Aorta (tissue), 5 donors: ENCODE results near the gene LRRC32. TPM values are rescaled to one million over a fixed set of nuclear protein-coding genes. Genes with fewer than 3 reads are reported as not detected.

Experiments
- ATAC-seq: fragments of 200-7000 bp; cut with Tn5 transposase; one replicate; pipeline ENCODE4 v1.9.1; 2022; ENCODE audit warnings: moderate library complexity; ENCODE audit not compliant: low FRiP score
- DNase-seq, 2 donors: peaks; one replicate each; pipeline ENCODE4 v3.0.0-alpha.2; 2020
- H3K27ac ChIP-seq, 2 donors: one replicate each; pipeline ENCODE4 v1.5.1; 2013; ENCODE audit warnings: low read length in 2 of 2, mild to moderate bottlenecking in 2 of 2, moderate library complexity in 2 of 2, control low read depth in 1 of 2, inconsistent platforms in 1 of 2, low read depth in 1 of 2
- H3K27me3 ChIP-seq, 2 donors: one replicate each; pipeline ENCODE4 v1.6.1; 2013; ENCODE audit warnings: control low read depth in 1 of 2, low read length in 1 of 2, mild to moderate bottlenecking in 1 of 2, moderate library complexity in 1 of 2; ENCODE audit not compliant: insufficient read depth in 2 of 2, control insufficient read depth in 1 of 2
- H3K36me3 ChIP-seq, 2 donors: one replicate each; pipeline ENCODE4 v1.6.1; 2013; ENCODE audit warnings: control low read depth in 1 of 2, low read length in 1 of 2, mild to moderate bottlenecking in 1 of 2; ENCODE audit not compliant: insufficient read depth in 2 of 2, control insufficient read depth in 1 of 2
- H3K4me1 ChIP-seq, 2 donors: one replicate each; pipeline ENCODE4 v1.6.1; 2013; ENCODE audit warnings: low read length in 2 of 2, control low read depth in 1 of 2, mild to moderate bottlenecking in 1 of 2, moderate library complexity in 1 of 2; ENCODE audit not compliant: insufficient read depth in 2 of 2, control insufficient read depth in 1 of 2
- H3K4me3 ChIP-seq, 2 donors: one replicate each; pipeline ENCODE4 v1.5.1; 2013; ENCODE audit warnings: low read length in 2 of 2, control low read depth in 1 of 2, mild to moderate bottlenecking in 1 of 2
- H3K9me3 ChIP-seq: one replicate; pipeline ENCODE4 v1.6.1; 2013; ENCODE audit warnings: mild to moderate bottlenecking, low read length; ENCODE audit not compliant: control insufficient read depth
- WGBS, 2 donors: extraction: QIAGEN DNeasy Blood & Tissue Kit; methylation state at CpG; one replicate each; pipeline ENCODE4 v1.1.7; 2013; 5-methylcytosine and 5-hydroxymethylcytosine counted together
- intact Hi-C, 2 donors: fragments of 100-400 bp; cut with DNase I; formaldehyde crosslinking; loops; one replicate each; pipeline versions ENCODE4 v1.14.2 to v1.15.0; 2022
- polyA plus RNA-seq, 2 donors: library from polyadenylated mRNA; stranded (reverse); fragments of 200-250 nt; gene quantifications; one replicate each; pipeline ENCODE4 v1.2.3, GENCODE V29; 2013
- total RNA-seq, 2 donors: library from RNA; stranded (reverse); fragmentation: NEBNext Ultra II Directional; extraction: Animal tissue kit (Norgen Biotek cat#: 25700); gene quantifications; one replicate each; pipeline ENCODE4 v1.2.1, GENCODE V29; 2021
- donor health status: healthy with polysubstance abuse.
- donor health status: Bipolar disorder and iron deficiency.
- donor health status: DM: no; HTN: no; CAD: no.
- donor health status: DM: no; HTN: no; CAD: no.
- donor health status: DM: yes; HTN: yes; CAD: no.

The LRRC32 gene
- total and polyA plus RNA-seq, 4 donors = 38.8 to 174 (median 125) TPM

DNA sequence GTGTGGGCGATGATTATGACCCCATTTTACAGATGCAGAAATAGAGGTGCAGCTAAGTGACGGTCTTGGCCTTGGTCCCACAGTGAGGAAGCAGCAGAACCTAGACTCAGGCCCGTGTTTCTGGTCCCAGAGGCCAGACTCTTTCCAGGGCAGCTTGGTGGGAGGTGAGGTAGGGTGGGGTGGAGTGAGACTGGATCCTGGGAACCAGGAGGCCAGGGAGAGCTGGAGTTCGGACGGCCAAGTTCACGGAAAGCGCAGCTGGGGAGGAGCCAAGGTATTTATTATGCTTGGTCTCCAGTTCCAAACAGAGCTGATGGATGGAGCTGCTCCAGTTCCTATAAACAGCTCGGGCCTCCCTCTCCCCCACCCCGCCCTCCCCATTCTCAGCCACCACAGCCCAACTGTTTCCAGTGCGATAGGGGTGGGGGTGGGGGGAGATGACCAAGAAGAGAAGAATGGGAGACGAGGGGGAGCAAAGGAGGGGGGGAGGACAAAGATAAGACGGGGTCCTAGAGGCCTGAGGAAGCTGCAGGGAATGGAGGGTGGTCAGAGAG, 16.2 kb downstream of the LRRC32 start:
- peak overlapping the region; percentile 69 to 93 for H3K27ac ChIP-seq
- 4 to 5% methylated on average over 9 to 12 of the region's 12 CpGs for WGBS, 2 donors
- no peak overlapping the region for H3K4me3 ChIP-seq
- DNase-seq (peak; percentile 88 to 92), ATAC-seq (peak; percentile 87)
- peaks cover 0 to 2% of the 10 kb centered on the region in 2 donors for H3K4me1 ChIP-seq
- intact Hi-C loops = loop anchor here in 1 of 2 donors (5.0 kb wide), 1 partner anchor 37 kb away; no protein-coding TSS in a partner anchor
- H3K27me3 ChIP-seq = no peaks in the 10 kb centered on the region
- H3K9me3 ChIP-seq = no peaks in the 10 kb centered on the region
- H3K36me3 ChIP-seq = no peaks in the 10 kb centered on the region

DNA sequence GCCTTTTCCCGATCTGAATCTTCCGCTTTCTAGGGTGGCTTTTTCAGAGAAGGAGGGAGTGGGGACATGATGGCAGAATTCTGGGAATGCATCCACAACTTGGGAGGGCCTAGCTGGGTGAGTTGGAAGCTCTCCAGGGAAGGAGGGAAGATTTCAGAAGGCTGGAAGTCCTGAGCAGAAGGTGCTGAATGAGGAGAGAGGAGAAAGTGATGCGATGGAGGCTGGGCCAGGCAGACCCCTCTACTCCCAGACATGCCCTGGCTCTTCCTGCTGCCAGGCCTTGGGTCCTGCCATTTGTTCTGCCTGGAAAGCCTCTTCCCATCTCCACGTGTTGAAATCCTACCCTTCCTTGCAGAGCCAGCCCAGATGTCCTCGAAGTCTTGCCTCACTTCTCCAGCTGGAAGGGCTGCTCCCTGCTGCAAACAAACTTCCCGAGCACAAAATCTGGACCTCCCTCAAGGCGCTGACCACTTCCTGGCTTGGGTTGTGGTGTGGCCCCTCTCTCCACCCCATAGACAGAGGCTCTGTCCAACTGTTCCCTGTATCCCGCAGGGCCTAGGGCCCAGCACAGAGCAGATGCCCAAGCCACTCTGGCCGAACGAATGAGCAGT, 16.8 kb downstream of the LRRC32 start:
- Histone ChIP-seq H3K9me3 (no peaks in the 10 kb centered on the region), H3K4me3 (no peak overlapping the region), H3K27me3 (no peaks in the 10 kb centered on the region), H3K27ac (peak overlapping the region in 1 of 2 donors; percentile 93), H3K4me1 (peaks cover 2 to 3% of the 10 kb centered on the region in 2 donors), H3K36me3 (no peaks in the 10 kb centered on the region)
- intact Hi-C loops = loop anchor here (2.0 to 5.0 kb wide), 2 partner anchors 36 to 39 kb away; no protein-coding TSS in a partner anchor
- 6 to 9% methylated on average over 10 of the region's 10 CpGs for WGBS, 2 donors
- ATAC-seq = peak; percentile 66
- DNase-seq = peak; percentile 75 to 77

DNA sequence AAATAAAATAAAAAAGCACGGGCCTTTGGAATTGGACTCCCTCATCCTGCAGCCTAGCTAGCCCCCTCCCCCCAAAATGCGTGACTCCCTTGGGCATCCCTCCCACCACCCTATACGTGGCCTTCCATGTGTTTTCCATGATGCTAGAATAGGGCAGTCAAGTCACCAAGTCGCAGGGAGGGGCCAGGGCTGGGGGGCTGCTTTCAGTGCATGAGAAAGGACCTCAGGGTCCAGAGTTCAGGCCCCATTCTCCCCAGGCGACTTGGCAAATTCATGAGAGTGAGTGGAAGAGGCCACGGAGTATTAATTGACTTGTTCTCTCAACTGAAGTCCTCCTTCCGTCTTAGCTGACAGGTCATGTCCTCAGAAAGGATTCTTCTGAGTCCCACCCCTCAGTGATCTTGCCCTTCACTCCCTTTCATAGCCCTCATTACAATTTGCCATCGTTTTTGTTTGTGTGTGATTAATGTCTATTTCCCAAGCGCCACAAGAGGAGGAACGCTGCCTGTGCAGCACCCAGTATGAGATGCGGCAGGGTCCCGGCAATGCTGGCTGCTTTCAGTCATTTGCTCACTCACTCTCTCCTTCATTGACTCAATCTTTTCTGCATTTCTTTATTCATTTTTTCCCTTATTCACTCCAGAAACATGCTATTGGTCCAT, 17.4 kb downstream of the LRRC32 start:
- no peaks in the 10 kb centered on the region for H3K9me3 ChIP-seq
- ATAC-seq (no peak), DNase-seq (peak in 1 of 2 donors; percentile 74)
- no peak overlapping the region for H3K4me3 ChIP-seq
- peaks cover 2 to 6% of the 10 kb centered on the region in 2 donors for H3K4me1 ChIP-seq
- intact Hi-C loops = loop anchor here (2.0 to 5.0 kb wide), 2 partner anchors 36 to 38 kb away; no protein-coding TSS in a partner anchor
- H3K36me3 ChIP-seq = no peaks in the 10 kb centered on the region
- H3K27me3 ChIP-seq = no peaks in the 10 kb centered on the region
- WGBS, 2 donors = 33 to 43% methylated on average over 12 of the region's 12 CpGs
- peak overlapping the region in 1 of 2 donors; percentile 93 for H3K27ac ChIP-seq

DNA sequence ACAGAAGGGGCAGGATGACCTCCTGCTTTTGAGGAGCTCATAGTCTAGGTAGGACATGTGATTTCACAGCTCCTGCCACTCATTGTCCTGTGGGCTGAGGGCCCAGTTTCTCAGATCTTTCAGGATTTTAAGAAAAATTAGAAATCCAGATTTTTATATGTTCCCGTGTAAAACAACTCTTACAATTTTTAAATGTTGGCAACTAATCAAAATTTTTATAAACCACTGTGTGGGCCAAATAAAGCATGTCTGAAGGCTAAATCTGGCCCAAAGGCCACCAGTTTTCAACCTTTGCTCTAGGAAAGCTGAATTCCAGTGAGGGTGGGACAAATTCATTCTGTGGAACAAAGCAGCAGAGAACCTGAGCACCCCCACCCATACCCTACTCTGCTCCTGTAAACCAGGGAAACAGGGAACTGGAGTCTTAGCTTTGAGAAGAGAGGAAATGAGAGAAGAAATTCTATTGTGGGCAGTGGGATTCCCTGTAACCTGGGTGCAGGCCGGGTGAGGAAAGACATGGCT, 20.6 kb downstream of the LRRC32 start:
- Histone ChIP-seq H3K4me1 (peaks cover 2 to 6% of the 10 kb centered on the region in 2 donors), H3K4me3 (no peak overlapping the region), H3K27ac (peak overlapping the region in 1 of 2 donors; percentile 86), H3K27me3 (no peaks in the 10 kb centered on the region), H3K9me3 (no peaks in the 10 kb centered on the region), H3K36me3 (no peaks in the 10 kb centered on the region)
- WGBS, 2 donors = 18 to 25% methylated on average over 2 of the region's 2 CpGs
- ATAC-seq (no peak), DNase-seq (no peak)
- intact Hi-C loops = loop anchor here in 1 of 2 donors (5.0 kb wide), 1 partner anchor 33 kb away; no protein-coding TSS in a partner anchor

DNA sequence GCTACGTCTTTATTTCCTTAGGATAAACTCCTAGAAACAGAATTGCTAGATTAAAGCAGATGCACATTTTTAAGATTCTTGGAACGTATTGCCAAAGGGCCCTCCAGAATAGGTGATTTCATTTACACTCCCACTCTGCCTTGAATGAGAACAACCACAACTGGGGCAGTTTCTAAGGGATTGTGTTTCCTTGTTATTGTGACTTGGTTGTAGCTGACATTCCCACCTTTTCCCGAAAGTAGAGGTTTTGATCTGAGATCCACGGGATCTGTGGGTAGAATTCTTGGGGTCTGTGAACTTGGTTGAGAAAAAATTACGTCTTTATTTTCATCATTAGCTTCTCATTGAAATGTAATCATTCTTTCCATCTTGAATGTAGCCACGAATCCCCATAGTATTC, 21.5 kb downstream of the LRRC32 start:
- Histone ChIP-seq H3K9me3 (no peaks in the 10 kb centered on the region), H3K36me3 (no peaks in the 10 kb centered on the region), H3K27ac (no peak overlapping the region), H3K27me3 (no peaks in the 10 kb centered on the region), H3K4me3 (no peak overlapping the region), H3K4me1 (peaks cover 2 to 6% of the 10 kb centered on the region in 2 donors)
- DNase-seq (no peak), ATAC-seq (no peak)
- intact Hi-C loops = no loop called here
- 9 to 10% methylated on average over 6 of the region's 6 CpGs for WGBS, 2 donors

DNA sequence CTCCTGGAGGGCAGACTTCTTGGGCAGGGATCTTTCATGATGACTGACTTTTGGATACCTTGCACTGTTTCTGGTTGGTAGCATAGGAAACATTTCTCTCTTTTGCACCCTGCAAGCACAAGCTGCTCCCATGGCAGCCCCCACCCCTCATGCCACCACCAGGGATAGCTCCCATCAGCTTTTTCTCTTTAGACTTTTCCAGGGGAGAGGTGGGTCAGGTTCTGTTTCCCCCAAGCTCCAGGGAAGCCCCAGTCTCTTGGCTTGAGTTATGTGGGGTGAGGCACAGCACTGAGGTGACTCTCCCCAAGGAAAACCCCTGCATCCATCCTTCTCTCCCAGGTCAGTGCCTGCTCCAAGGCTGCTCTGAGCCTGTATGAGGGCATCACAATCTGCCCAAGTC, 22.5 kb downstream of the LRRC32 start:
- no peaks in the 10 kb centered on the region for H3K36me3 ChIP-seq
- peaks cover 2 to 6% of the 10 kb centered on the region in 2 donors for H3K4me1 ChIP-seq
- intact Hi-C loops = no loop called here
- no peaks in the 10 kb centered on the region for H3K9me3 ChIP-seq
- H3K27me3 ChIP-seq = no peaks in the 10 kb centered on the region
- DNase-seq (peak in 1 of 2 donors; percentile 25), ATAC-seq (no peak)
- no peak overlapping the region for H3K27ac ChIP-seq
- H3K4me3 ChIP-seq = no peak overlapping the region

DNA sequence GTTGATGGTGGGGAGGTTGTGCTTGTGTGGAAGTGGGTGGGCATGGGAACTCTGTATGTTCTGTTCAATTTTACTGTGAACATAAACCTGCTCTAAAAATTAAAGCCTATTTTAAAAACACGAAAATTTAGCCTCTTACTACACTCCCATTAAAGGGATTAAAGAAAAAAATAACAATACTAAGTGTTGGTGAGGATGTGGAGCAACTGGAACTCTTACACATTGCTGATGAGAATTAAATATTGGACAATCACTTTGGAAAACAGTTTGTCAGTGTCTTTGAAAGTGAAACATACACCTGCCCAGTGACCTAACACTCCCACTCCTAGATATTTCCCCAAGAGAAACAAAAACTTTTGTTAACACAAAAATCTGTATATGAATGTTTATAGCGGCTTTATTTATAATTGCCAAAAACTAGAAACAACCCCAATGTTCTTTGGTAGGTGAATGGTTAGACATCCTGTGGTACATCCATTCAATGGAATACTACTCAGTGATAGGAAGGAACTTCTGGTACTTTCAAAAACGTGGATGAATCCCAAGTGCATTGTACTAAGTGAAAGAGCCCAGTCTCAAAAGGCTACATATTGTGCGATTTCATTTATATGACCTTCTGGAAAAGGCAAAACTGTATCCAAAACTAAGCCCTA, 23.5 kb downstream of the LRRC32 start:
- intact Hi-C loops = no loop called here
- no peaks in the 10 kb centered on the region for H3K27me3 ChIP-seq
- no peaks in the 10 kb centered on the region for H3K9me3 ChIP-seq
- H3K4me1 ChIP-seq = peaks cover 2 to 6% of the 10 kb centered on the region in 2 donors
- WGBS, 2 donors = 82 to 92% methylated on average over 4 of the region's 4 CpGs
- no peak overlapping the region for H3K27ac ChIP-seq
- no peak overlapping the region for H3K4me3 ChIP-seq
- DNase-seq (no peak), ATAC-seq (no peak)
- no peaks in the 10 kb centered on the region for H3K36me3 ChIP-seq

DNA sequence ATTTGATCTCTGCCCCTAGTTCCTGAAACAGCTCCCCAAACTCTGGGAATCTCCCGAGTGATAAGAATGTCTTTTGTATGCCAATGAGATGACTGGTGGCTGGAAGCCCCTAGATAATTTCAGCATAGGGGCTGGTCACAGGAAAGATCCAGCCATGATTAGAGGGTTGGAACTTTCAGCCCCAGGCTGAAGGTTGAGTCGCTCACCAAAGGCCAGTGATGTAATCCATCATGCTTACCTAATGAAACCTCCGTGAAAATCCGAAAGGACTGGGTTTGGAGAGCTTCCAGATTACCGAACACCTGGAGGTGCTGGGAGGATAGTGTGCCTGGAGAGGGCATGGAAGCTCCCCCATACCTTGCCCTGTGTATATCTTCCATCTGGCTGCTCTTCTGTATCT, 26.0 kb downstream of the LRRC32 start:
- Histone ChIP-seq H3K9me3 (no peaks in the 10 kb centered on the region), H3K27me3 (no peaks in the 10 kb centered on the region), H3K4me1 (peaks cover under 1 to 6% of the 10 kb centered on the region in 2 donors), H3K36me3 (no peaks in the 10 kb centered on the region), H3K27ac (no peak overlapping the region), H3K4me3 (no peak overlapping the region)
- WGBS, 2 donors = 54 to 56% methylated on average over 5 of the region's 5 CpGs
- intact Hi-C loops = no loop called here
- ATAC-seq (no peak), DNase-seq (no peak)
